ENCODE results near the gene COL9A1. TPM values are rescaled to one million over a fixed set of nuclear protein-coding genes. Genes with fewer than 3 reads are reported as not detected.

COL9A1 gene
- not detected in 2 replicates for total RNA-seq

GRCh38 chr6:70303034-70303525 lies at the start of gene COL9A1:
Gene COL9A1, minus strand, starts transcription at chr6:70303084. Its CDS starts 160 bp downstream, at chr6:70302924.

Other genes starting within 250 kb of the COL9A1 start
- 12.0 and 17.2 TPM in 2 replicates for gene FAM135A, start 110.4 kb upstream of the COL9A1 start, total RNA-seq

Data from bladder microvascular endothelial cell (primary cell).